HG03066 (cell line): ENCODE results near the gene KCNH1.
"Not testable (repeated sequence)": the region's sequence is repeated elsewhere in the genome, so short reads cannot be mapped to it uniquely, and the experiment has no call there.

ENCODE experiments used
- ATAC-seq: cut with Tn5 transposase; IDR thresholded peaks from one replicate; pipeline ENCODE4 v1.9.1; 2021; ENCODE audit warnings: low read depth; ENCODE audit not compliant: unreplicated experiment

The KCNH1 gene

DNA sequence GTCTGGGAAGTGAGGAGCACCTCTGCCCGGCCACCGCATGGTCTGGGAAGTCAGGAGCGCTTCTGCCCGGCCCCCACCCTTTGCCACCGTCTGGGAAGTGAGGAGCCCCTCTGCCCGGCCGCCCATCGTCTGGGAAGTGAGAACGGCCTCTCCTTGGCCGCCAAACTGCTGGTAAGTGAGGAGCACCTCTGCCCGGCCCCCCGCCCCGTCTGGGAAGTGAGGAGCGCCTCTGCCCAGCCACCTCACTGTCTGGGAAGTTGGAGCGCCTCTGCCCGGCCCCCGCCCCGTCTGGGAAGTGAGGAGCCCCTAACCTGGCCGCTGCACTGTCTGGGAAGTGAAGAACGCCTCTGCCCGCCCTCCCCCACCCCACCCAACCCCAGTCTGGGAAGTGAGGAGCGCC lies 22.6 kb downstream of the KCNH1 start:
- no peak for ATAC-seq

DNA sequence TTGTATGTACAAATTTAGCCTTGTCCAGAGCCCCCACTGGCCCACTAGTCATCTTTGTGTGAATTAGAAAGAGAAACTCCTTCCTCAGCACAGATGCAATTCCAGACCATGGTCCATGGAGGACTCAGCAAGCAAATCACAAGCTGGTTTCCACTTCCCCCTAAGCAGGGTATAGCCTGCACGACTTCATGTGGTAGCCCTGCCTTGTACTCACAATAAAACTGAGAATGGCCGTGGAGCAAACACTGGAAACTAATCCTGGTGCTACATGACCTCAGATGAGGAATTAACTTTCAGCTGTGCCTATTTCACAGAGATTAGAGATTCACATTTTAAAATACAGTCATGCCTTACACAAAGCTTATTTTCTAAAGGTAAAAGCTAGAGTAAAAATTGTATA lies 32.5 kb downstream of the KCNH1 start:
- ATAC-seq: no peak

DNA sequence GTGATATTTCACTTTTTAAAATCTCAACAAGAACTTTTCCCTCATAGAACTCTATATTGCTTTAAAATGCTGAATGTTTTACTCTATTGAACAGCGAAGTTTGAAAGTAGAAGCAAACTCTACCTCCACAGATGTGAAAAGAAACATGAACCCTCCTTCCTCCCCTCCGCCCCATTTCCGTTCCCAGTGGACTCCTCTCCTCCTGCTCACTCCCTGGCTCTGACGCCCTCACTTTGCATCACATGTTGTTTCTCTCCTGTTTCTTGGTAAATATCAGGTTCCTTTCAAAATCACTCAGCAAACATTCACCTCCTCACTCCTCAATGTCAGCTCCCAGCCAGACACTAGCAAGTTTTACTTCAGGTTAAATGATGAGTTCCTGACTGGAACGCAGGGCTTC lies 34.6 kb downstream of the KCNH1 start:
- ATAC-seq: no peak

DNA sequence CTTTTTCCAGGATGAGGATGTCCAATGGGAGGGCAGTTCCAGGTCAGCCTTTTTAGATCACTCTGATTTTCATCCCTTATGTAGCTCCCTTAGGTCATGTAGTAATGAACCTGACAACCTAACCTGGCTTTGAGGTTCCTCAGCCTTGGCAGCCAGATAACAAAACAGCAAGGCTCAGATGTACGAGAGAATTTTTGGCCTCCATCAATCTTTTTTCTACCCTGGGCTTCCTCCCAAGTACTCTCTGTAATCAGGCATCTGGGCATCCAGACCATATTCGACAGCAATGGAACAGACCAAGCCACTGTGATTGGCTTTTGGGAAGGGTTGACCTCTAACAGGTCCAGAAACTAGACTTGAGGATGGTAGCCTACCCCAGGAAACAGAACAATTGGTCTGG lies 38.6 kb downstream of the KCNH1 start:
- ATAC-seq: no peak

DNA sequence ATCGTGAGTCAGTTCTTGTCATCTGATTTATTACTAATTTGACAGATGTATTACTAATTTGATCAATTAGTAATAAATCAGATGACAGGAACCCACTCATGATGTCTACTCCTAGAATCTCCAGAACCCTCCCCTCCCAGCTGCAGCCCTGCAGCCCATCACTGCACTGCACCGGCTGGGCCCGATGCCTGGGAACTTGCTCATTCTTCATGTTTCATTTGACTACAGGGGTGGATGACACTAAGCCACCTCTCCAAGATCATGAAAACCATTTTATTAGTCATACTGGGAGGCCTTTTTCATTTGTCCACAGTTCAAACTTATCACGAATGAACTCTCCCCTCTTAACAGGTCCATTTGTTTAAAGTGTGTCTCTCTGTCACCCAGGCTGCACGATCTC lies 41.0 kb downstream of the KCNH1 start:
- no peak for ATAC-seq

DNA sequence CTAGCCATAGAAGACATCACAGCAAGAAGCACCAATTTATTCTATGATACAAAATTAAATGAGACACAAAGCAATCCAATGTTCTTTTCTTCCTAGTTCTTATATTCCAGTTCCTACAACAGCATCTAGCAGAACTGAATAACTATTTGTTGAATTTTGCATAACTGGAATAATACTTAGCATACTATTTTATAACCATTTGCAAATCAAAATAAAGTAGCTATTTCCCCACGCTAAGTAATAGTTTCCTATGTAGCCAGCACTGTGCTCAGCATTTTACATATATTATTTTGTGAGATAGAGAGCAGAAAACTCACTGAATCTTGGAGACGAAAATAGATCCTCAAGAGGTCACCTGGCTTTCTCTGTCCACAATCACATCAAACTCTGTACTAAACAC lies 42.1 kb downstream of the KCNH1 start:
- no peak for ATAC-seq

DNA sequence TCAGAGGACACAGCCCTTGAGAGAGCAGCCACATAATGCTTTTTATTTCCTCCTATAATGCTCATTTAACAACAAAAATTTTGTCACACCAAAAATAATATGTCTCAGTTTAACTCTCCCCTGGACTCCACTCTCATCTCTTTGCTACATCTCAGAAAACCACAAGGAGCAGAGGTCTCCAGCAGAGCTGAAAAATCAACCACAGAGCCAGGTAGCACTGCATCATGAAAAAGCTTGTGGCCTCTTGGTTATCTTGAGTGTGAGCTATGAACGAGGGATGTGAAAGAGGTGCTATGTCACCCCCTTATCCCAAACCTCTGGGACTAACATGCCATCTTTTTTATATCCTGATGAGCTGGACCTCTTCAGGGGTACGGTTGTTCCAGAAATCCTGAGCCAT lies 44.4 kb downstream of the KCNH1 start:
- no peak for ATAC-seq

DNA sequence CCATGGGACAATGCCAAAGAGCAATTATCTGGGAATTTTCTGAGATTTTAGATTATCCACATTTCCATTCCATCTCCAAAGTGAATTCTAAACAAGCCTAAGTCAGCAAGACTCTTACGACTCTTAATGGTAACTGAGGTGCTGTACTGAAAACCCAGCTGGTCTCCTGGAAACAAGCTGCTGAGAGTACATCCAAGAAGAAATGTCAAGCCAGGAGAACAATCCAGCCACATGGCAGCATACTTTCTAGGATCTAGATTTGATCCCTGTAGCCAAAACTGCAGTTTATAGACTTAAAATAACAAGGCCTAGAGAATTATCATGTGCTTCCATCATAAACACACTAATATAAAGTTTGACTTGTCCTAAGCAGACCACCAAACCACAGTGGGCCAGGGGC lies 45.8 kb downstream of the KCNH1 start:
- no peak for ATAC-seq

DNA sequence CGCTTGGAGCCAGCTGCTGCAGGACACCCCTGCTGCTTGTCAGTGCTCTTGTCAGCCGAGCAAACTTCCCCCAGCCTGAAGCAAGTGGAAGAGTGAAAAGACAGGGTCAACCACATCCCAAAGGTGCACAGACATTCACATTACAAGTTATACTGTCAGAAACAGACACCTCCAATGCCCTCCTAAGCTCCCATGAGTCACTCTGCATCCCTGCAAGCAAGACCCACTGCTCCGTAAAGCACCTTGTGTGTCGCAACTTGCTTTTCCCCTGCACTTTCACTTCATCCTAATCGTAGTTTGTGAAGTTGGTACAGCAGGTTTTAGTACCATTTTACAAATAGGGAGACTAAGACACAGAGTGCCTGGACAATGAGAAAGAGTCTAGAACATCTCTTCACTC lies 51.1 kb downstream of the KCNH1 start:
- no peak for ATAC-seq

DNA sequence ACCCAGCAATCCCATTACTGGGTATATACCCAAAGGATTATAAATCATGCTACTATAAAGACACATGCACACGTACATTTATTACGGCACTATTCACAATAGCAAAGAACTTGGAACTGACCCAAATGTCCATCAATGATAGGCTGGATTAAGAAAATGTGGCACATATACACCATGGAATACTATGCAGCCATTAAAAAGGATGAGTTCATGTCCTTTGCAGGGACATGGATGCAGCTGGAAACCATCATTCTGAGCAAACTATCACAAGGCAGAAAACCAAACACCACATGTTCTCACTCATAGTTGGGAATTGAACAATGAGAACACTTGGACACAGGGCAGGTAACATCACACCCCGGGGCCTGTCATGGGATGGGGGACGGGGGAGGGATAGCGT lies 52.5 kb downstream of the KCNH1 start:
- not testable (repeated sequence) for ATAC-seq

DNA sequence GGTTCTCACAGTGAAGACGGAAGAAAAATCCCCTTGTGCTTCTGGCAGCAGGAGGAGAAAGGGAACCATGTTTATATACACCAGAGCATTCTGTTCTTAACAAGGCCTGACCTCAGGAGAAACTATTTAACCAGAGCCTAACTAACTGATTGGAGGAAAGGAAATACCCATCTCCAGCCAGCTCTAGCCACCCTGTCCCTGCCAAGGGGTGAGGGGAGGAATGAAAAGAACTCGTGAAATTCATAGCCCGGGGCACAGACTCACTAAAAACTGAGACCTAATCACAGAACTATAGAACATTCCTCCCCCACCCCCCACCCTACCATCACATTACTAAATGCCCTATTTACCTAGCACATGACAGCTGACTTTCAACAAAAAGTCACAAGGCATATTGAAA lies 65.0 kb downstream of the KCNH1 start:
- no peak for ATAC-seq

DNA sequence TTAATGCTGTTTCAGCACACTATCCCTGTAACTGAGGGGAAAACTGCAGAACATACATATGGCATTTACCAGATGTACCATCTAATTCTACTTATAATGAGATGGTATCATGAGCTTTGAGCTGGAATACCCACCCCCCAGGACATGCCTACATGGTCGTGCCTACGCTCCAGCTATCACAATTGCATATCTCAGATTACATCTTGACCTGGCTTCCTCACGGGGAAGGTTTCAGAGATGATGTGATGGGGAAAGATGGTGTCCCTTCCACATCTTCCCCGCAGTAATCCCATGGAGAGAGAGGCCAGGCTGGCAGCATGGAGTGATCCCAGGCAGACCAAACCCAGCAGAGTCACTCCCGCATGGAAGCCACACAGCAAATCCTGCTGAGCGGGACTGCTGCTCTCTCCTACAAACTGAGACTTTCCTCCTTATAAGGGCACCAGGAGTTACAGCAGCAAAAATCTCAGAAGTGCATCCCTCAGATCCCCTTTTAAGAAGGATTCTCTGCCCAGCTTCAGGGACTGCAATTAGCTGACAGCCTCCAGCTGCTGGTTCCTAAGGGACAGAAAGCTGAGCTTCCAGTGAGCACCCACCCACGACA lies 67.1 kb downstream of the KCNH1 start:
- ATAC-seq: no peak

DNA sequence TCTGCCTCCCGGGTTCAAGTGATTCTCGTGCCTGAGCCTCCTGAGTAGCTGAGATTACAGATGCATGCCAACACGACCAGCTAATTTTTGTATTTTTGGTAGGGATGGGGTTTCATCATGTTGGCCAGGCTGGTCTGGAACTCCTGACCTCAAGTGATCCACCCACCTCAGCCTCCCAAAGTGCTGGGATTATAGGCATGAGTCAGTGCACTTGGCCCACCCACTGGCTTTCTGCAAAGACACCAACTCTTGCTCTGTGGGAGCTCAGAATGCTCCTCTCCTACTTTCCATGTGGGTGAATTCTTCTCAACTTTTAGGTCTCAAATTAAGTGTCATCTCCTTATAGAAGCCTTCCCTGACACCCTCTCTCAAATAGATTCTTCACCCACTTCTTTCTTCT lies 92.1 kb downstream of the KCNH1 start:
- not testable (repeated sequence) for ATAC-seq

DNA sequence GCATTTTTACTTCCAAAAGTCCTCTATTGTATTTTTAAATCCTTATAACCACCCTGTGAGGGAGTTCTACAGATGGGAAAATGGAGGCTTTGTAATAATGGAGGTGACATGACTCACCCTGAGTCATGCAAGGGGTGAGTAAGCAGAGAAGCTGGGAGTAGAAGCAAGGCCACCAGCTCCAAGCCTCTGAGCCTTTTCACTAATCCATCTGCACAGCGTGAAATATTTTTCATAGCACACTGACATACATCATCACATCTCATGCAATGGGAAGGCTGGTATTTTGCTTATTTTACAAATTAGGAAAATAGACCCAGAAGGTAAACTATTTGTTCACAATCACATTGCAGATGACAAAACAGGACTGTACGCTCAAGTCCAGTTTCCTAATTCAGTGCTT lies 96.9 kb downstream of the KCNH1 start:
- no peak for ATAC-seq

DNA sequence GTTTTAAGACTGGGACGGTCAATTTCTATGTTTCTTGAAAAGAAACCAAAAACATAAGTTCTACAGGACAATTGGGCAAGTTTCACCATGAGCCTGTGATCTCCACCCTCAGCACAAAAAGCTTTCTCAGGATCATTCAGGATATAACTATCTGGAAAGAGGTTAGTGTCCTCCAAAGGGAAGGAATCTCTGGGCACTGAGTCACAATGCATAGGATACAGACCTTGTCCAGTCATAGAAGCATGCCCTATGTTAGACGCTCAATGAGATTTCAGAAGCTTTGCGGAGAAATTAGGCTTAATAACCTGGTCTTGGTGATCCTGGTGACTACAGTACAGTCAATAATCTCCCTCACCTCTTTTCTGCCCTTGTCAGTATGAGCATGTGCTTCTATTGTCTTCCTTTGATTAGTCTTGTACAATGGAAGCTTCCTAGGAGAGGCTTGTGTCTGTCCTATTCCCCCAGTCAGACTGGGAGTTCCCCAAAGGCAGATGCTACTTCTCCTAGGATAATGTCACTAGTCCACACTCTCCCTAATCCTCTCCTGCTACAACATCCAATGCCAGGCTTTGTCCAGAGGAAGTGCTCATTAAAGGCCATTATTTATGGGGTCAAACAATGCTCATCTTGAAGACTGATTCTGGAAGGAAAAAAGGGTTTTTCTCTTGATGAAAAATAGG lies 97.4 kb downstream of the KCNH1 start:
- ATAC-seq: no peak

DNA sequence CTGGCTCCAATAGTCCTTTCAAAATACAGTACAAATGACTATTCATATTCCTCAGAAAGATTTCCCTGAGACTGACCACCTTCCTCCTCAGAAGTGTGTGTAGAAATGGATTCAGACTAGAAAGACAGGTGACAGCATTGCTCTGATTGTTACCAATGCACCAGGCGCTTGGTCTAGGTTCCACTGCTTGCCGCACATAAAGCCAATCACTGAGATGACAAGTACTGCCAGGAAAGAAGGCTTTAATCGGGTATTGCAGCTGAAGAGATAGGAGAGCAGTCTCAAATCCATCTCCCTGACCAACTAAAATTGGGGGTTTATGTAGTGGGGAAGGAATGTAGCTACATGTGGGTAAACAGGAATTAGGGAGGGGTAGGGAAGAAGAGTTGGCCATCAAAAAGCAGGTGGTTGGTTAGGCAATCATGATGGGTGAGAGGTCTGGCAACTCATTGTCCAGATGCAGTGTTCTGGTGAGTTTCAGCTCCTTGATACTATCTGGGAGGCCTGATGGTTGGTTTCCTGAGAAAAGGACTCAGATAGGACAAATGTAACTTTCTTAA lies 98.0 kb downstream of the KCNH1 start:
- ATAC-seq: no peak

DNA sequence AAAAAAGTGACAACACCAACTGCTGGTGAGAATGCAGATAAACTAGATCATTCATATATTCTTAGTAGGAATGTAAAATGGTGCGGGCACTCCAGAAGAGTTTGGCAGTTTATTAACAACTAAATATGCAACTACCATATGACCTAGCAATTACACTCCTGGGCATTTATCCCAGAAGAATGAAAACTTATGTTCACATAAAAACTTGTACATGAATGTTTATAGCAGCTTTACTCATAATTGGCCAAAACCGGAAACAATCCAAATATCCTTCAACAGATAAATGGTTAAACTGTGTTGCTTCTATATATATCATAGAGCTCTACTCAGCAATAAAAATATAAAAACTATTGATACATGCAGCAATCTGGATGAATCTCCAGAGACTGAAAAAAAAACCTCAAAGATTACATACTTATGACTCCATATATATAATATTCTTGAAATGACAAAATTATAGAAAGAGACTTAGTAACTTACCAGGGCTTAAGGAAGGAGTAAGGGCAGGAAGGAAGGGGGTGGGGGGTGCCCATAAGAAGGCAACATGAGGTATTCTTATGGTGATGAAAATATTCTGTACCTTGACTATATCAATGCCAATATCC lies 99.9 kb downstream of the KCNH1 start:
- ATAC-seq: no peak

DNA sequence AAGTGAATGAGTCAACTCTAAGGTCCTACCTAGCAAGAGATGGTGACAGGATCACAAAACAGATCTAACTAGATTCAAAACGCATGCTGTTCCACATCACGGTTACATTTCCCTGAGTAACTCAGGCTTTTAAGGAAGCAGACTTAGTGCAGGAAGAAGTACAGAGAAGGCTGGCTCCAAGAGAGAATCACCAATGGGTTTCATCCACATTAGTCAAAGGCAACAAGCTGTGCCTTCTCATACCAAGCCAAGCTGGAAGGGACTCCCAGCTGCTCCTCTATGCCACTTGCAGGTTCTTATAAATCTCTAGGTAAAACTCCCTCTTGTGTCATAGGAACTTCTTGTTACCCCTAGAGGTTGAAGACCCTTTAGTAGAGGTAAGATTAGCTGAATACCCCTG lies 109.0 kb downstream of the KCNH1 start:
- ATAC-seq: no peak

DNA sequence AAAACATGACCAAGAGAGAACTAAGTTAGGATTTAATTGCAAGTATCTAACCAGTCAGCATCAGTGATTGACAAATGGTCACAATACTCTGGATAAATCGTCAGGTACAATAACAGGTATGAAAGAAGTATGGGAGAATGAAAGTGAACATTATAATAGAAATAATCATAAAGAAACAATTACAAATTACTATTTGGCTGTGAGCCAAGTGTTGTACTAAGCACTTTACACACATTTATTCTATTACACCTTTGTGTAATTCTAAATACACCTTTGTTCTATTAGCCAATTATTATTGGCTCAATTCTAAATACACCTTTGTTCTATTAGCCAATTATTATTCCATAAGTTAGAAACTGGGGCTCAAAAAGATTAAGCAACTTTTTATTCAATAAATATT lies 114.7 kb downstream of the KCNH1 start:
- no peak for ATAC-seq

DNA sequence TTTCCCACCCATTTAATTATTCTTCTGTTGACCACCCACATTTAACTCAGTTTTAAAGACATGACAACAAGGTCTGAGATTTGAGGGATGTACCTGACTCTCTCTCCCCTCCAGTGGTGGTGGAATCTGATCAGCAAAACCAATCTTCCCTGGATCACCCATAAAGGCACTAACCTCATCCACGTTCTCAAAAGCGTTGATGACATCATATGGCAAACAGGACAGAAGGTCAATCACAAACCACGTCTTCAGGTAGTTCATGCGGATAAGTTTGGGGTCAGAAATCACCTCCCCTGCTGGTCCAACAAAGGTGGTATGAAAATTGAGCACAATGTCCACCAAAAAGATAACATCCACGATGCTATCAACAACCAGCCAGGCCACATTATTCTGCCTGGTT lies 115.3 kb downstream of the KCNH1 start:
- ATAC-seq: no peak

DNA sequence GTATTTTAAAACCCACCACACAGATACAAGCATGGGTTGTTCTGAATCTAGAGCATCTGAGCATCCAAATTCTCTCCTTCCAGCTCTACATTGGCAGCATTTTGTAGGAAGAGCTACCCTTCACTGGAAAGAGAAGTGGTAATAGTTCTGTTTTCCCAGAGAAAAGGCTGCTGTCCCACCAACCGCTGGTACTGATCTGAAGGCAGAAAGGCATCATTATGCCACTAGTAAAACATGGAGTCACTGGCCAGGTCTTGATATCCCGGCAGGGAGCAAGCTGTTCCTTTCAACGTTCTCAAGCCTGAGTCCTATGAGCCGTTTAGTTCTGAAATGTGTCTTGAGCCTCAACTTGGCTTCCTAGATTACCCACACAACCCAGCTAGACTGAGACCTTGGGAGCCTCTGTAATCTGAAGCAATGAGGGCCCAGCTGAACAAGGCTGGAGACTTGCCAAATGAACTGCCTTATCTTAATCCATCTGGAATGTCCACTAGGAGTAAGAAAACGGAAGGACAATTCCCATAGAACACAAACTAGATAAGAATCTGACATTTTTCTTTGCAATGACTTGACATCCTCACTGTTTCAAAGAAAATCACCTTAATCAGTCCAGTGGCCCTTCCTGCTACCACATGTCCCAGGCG lies 116.8 kb downstream of the KCNH1 start:
- no peak for ATAC-seq

DNA sequence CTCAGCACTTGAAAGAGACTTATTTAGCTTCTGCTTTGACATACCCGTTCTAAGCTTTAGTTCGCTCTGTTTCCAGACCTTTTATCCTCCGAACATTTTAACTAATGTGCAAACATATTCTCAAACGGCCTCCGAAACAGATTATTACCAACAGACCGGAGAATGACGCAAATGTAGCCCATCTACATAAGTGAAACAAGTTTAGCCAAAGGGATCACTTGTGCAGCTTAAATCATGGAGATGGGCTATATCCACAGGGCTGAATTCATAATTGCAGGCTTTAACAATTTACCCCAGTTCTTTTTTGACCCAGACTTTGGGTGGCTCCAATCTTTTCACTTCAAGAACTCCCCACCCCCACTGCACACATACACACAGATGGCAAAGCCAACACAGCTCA lies 119.7 kb downstream of the KCNH1 start:
- no peak for ATAC-seq
